HG03039 (cell line): ENCODE data around the gene FRMD4B.
A peak's percentile ranks its signal among the peaks of the same experiment; 100 is the strongest.
"Not testable (repeated sequence)": the region's sequence is repeated elsewhere in the genome, so short reads cannot be mapped to it uniquely, and the experiment has no call there.

ENCODE experiments used
- ATAC-seq: cut with Tn5 transposase; IDR thresholded peaks from one replicate; pipeline ENCODE4 v1.9.1; 2021; ENCODE audit warnings: mild to moderate bottlenecking, moderate library complexity; ENCODE audit not compliant: unreplicated experiment

FRMD4B gene

DNA sequence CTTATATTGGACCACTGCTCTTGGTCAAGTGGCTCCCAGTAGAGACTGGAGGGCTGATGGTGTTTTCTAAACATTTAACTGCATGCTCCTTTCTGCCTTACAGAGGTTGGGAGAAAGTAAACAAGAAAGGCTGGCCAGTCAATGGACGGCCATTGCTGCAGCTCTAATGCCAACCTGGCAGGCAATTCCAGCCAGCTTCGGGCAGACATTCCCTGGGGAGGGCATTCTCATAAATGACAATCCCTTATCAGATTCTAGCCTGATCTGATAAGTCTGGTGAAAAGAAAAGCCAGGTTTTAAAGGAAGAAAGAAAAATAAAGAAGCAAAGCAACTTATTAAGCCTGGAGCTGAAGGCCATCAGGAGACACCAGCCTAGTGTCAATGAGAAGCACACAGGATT is 60.7 kb downstream of the FRMD4B start:
- no peak for ATAC-seq

GRCh38 chr3:69324362-69325025 is 61.4 kb downstream of the FRMD4B start:
- peak; percentile 31 for ATAC-seq

- no peak for ATAC-seq
These were observed 61.9 kb downstream of the FRMD4B start for GRCh38 chr3:69323941-69324340.

- ATAC-seq = not testable (repeated sequence)
These were observed 63.4 kb downstream of the FRMD4B start for GRCh38 chr3:69322512-69322911.

GRCh38 chr3:69322158-69322509 is 63.8 kb downstream of the FRMD4B start:
- ATAC-seq = no peak

GRCh38 chr3:69321301-69322157 is 64.4 kb downstream of the FRMD4B start:
- ATAC-seq = no peak

GRCh38 chr3:69320871-69321271 is 65.0 kb downstream of the FRMD4B start:
- ATAC-seq = no peak

DNA sequence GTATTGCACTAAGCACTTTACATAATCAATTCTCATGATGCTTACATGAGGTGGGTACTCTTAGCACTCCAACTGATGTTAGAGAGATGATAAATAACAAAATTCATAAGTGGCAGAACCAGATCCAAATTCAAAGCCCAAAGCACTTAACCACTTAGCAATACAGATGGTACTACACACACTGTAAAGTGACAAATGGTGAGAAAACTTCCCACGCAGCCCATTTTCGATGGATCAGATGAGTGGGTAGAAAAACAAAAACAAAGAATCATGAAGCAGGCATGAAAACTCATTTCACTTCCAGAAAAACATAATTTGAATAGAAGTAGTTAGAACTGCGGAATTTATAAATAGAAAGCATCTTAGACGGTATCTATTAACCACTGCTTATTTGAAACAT is 66.2 kb downstream of the FRMD4B start:
- no peak for ATAC-seq

DNA sequence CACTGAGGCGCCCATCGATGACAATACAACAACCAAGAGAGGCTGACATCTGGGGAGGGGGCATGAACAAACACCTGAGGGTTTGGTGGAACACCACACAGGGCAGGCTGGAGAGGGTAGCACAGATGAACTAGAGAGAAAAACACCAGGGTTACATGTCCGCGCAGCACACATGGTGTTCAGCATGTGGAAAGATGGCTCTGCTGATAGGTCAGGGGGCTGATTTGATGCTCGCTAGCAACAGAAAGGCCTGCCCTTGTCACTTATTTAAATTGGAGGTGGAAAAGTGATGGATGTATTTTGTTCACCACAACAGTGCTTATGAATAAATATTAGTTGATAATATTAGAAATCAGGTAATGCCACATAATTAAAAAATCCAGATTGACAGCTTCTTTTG is 67.5 kb downstream of the FRMD4B start:
- no peak for ATAC-seq

GRCh38 chr3:69313251-69313650 is 72.6 kb downstream of the FRMD4B start:
- no peak for ATAC-seq

DNA sequence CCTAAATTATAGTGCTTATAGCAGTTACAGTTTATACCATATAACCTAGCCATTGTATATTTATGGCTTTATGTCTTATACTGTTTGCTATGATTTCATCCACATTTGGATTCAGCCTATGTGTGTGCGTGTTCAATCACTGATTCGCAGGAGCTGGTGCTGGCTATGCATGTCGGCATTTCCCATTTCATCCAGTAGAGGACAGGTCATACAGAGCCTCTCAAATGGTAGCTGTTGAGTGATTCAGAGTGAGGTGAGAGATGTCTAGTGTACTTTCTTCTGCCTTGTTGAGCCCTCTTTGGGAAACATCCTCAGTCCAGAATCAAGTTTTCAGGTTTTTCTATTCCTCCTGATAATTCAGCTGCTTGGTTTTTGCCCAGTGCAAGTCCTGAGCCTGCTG is 76.1 kb downstream of the FRMD4B start:
- no peak for ATAC-seq

DNA sequence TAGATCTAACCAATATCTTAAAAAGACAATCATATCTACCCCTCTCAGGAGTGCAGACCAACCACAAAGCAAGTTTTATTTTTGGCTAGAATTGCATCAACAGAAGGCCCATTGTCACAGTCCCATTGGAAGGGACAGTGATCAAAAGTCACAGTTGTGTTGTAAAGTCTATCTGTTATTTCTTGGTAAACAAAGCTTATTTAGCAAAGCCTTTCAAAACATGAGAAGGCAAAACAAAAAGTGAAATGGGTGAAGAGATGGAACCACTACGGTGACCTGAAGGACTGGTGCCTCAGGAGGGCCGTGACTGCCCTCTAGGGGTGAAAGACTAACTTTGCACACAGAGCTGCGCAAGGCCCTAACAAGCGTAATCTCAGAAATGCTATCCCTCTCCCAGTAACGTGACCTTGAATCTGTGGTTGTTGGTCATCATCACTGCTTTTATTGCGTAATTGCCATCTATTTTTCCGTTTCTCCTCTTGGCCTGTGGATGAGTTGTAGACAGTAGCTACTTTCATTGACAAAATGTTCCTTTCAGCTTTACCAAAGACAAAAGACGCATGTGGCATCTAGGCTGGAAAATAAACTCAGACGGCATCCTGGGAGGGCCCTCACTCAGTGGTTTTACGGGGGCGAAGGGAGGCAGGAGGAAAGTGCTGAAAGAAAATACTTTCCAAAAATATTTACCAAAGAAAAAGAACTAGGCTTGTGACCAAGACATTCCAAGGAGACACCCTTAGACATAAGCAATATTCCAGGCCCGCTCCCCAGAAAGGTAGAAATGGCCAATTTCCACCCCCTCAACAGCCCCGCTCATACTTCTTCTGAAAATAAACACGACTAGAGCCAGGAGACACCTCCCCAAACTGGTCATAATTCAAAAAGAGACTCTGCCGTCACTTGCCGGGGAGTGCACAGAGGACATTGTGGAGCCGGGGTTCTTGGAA is 79.4 kb downstream of the FRMD4B start:
- ATAC-seq = peak; percentile 96

GRCh38 chr3:69305011-69305410 is 80.9 kb downstream of the FRMD4B start:
- no peak for ATAC-seq

DNA sequence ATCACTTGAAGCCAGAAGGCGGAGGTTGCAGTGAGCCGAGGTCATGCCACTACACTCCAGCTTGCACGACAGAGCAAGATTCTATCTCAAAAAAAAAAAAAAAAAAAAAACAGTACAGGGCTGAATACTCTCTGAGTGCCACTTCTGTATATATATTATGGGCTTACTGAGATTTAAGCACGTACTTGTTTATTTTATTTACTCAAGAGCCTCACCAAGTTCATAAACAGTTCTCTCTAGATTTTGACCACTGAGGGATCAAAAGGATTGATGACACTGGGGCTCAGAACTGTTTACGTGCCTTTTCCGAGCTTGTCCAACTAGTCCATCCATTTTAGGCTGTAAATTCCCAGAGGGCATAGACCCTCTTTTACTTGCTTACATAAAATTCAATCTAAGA is 81.5 kb downstream of the FRMD4B start:
- no peak for ATAC-seq

DNA sequence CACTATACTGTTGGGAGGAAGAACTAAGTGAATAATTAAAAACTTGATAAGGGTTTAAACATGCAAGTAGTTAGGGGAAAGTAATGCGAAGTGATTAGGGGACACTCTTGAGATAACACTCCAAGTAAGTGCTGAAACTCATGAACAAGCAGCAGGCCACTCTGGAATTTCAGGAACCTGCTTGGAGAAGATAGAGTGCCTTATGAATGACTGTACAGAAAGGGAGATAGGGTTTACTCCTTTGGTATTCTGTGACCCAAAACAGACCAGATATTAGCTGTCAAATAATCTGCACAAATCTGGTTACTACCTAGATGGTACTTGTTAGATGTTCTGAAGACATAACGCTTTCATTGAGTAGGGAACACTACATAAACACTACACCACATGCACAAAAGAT is 85.6 kb downstream of the FRMD4B start:
- no peak for ATAC-seq

DNA sequence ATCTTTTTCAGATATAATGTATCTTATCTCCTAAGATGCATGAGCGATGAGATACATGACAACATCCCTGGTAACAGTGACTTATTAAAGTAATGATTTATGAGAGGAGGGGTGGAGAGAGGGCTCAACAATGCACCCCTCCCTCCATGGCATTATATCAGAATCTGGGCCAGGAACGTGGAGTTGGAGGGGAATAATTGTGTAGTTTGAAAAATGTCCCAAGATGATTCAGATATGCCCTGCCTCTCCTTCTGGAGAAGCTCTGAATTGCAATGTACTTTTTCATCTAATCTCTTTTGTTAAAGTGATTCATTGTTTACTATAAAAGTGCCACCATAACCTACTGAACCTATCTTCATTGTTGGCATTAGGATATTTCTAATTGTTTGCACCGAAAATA is 86.5 kb downstream of the FRMD4B start:
- ATAC-seq = no peak

GRCh38 chr3:69297501-69297900 is 88.4 kb downstream of the FRMD4B start:
- ATAC-seq = no peak

DNA sequence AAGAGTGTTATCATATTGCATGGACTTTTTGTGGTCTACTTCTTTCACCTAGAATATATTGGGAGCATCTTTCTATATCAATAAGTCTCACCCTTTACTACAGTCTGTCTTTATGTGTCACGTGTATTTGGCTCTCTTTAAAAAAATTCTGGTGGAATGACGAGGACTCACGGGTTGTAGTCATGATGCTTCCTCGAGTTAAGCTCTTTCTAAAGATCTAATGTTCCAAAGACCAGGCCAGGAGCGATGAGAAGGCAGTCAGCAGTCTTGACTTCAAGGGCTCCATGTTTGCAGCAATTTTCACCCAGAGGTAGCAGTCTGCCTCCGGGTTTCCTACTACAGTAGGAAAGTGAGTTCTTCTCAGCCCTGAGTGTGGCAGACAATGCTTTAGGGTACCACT is 88.9 kb downstream of the FRMD4B start:
- no peak for ATAC-seq

GRCh38 chr3:69294014-69294766 is 91.7 kb downstream of the FRMD4B start:
- ATAC-seq = peak; percentile 66

- ATAC-seq = no peak
These were observed 92.8 kb downstream of the FRMD4B start for GRCh38 chr3:69292959-69293574.
